ENCODE results near the gene MTA2. TPM values are rescaled to one million over a fixed set of nuclear protein-coding genes. Genes with fewer than 3 reads are reported as not detected.
A peak's percentile ranks its signal among the peaks of the same experiment; 100 is the strongest.

Gene MTA2
- total and polyA plus RNA-seq, 11 donors, result 18.4 to 55.3 (median 33.7) TPM

DNA sequence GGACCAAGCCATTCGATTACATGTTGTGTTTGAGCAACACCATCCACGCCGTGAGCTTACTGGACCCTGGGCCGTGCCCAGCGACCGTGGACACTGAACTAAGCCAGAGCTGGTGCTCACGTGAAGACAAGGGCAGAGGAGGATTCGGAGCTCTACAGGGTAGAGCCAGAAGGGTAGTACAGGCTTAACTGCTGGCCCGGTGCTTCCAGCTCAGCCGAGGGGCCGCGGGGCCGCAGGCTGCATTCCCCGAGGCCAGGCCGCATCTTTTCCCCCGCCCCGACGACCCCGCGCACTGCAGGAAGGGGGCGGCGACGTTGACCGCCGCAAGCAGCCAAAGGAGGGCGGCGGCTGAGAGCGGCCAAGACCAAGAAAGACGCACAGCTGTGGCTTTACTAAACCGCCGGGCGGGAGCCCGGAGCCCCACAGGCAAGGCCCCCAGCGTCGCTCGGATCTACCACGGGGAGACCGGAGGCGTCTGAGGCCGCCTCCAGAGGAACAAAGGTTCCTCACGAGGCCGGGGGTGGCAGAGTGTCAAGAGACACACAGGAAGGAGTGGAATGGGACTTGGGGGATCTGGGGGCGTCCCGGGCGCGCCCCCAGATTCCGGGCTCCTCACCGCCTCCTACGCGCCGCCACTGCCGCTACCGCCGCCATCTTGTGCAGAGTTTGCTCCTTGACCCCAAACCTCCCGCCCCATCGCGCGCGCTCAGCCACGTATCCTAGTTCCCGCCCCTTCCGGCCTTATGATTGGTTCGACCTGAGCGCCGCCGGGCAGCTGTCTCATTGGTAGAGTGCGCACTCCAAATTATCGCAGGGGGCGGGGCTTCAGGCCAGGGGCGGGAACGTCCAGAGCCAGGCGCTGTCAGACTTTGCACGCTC, 44.5 kb upstream of the MTA2 start, which contains the start of gene GANAB:
TSS of gene GANAB (minus strand) at position 668 of the 879 bp plus-strand sequence. CDS start at position 654, 14 bp downstream.
- ATAC-seq (peak; percentile 98 to 99 (median 98)), DNase-seq (peak; percentile 99 to 100 (median 99))
- Histone ChIP-seq H3K27ac (peak within 1 kb of the TSS; percentile 67 to 98 (median 94)), H3K4me1 (peaks cover 0 to 34% (median 21%) of the 10 kb centered on the region in 12 donors), H3K36me3 (peaks cover 0 to 54% (median 48%) of the 10 kb centered on the region in 9 donors), H3K4me3 (peak within 1 kb of the TSS; percentile 63 to 100 (median 88)), H3K9me3 (no peaks in the 10 kb centered on the region), H3K27me3 (no peaks in the 10 kb centered on the region)
- TF ChIP-seq POLR2A (IDR thresholded peaks at IDR 0.05), result peak in 1 of 2 donors; percentile 64
- peak in 1 of 12 donors; percentile 3 for TF ChIP-seq CTCF (IDR thresholded peaks at IDR 0.05)
- WGBS, 4 donors, result 0 to 1% (median 0%) methylated on average over 35 to 73 of the region's 73 CpGs
- intact Hi-C loops (cut with DNase I), result loop anchor here in 5 of 10 donors (1.0 to 5.0 kb wide), 3 partner anchors 19 to 34 kb away; partner anchors contain the start of genes EML3 (in 3 of the 5), ROM1 (in 3 of the 5), C11orf98 (in 1 of the 5) and CSKMT (in 1 of the 5)

GRCh38 chr11:62645671-62645945, 43.9 kb upstream of the MTA2 start:
- peaks cover 0 to 54% (median 48%) of the 10 kb centered on the region in 9 donors for H3K36me3 ChIP-seq
- 14 to 17% (median 15%) methylated on average over 11 of the region's 11 CpGs for WGBS, 4 donors
- peak in 1 of 5 donors; percentile 3 for DNase-seq
- peaks cover 0 to 36% (median 22%) of the 10 kb centered on the region in 12 donors for H3K4me1 ChIP-seq
- H3K27ac ChIP-seq, result peak overlapping the region in 11 of 12 donors; percentile 90 to 98 (median 95)
- no peak for ATAC-seq
- intact Hi-C loops (cut with DNase I), result loop anchor here in 3 of 10 donors (5.0 kb wide), 1 partner anchor 33 kb away; the partner anchor contains the start of genes EML3 (in 3 of the 3) and ROM1 (in 3 of the 3)
- no peaks in the 10 kb centered on the region for H3K27me3 ChIP-seq
- TF ChIP-seq CTCF (IDR thresholded peaks at IDR 0.05) (no peak), POLR2A (IDR thresholded peaks at IDR 0.05) (no peak)
- no peaks in the 10 kb centered on the region for H3K9me3 ChIP-seq
- H3K4me3 ChIP-seq, result peak overlapping the region; percentile 63 to 100 (median 88)

GRCh38 chr11:62644220-62644619, 42.6 kb upstream of the MTA2 start:
- H3K27me3 ChIP-seq, result no peaks in the 10 kb centered on the region
- no peak for DNase-seq
- no peak overlapping the region for H3K4me3 ChIP-seq
- H3K4me1 ChIP-seq, result peaks cover 0 to 36% (median 22%) of the 10 kb centered on the region in 12 donors
- H3K36me3 ChIP-seq, result peaks cover 0 to 53% (median 45%) of the 10 kb centered on the region in 9 donors
- WGBS, 4 donors, result 81 to 87% (median 85%) methylated on average over 8 of the region's 8 CpGs
- TF ChIP-seq POLR2A (IDR thresholded peaks at IDR 0.05) (no peak), CTCF (IDR thresholded peaks at IDR 0.05) (no peak)
- no peak overlapping the region for H3K27ac ChIP-seq
- H3K9me3 ChIP-seq, result no peaks in the 10 kb centered on the region
- ATAC-seq, result no peak
- intact Hi-C loops (cut with DNase I), result no loop called here

- no peak overlapping the region for H3K4me3 ChIP-seq
- peaks cover 0 to 5% (median 0%) of the 10 kb centered on the region in 12 donors for H3K4me1 ChIP-seq
- no peaks in the 10 kb centered on the region for H3K9me3 ChIP-seq
- DNase-seq (peak in 1 of 5 donors; percentile 21), ATAC-seq (peak in 1 of 4 donors; percentile 72)
- H3K27ac ChIP-seq, result no peak overlapping the region
- intact Hi-C loops (cut with DNase I), result no loop called here
- TF ChIP-seq POLR2A (IDR thresholded peaks at IDR 0.05) (no peak), CTCF (IDR thresholded peaks at IDR 0.05) (no peak)
- peaks cover 7 to 100% (median 100%) of the 10 kb centered on the region in 9 donors for H3K36me3 ChIP-seq
- H3K27me3 ChIP-seq, result no peaks in the 10 kb centered on the region
- 57 to 71% (median 64%) methylated on average over 3 to 6 of the region's 6 CpGs for WGBS, 4 donors
These were observed 30.8 kb upstream of the MTA2 start for GRCh38 chr11:62632492-62632891.
